Measurements from ENCODE around the gene LRMDA.

DNA sequence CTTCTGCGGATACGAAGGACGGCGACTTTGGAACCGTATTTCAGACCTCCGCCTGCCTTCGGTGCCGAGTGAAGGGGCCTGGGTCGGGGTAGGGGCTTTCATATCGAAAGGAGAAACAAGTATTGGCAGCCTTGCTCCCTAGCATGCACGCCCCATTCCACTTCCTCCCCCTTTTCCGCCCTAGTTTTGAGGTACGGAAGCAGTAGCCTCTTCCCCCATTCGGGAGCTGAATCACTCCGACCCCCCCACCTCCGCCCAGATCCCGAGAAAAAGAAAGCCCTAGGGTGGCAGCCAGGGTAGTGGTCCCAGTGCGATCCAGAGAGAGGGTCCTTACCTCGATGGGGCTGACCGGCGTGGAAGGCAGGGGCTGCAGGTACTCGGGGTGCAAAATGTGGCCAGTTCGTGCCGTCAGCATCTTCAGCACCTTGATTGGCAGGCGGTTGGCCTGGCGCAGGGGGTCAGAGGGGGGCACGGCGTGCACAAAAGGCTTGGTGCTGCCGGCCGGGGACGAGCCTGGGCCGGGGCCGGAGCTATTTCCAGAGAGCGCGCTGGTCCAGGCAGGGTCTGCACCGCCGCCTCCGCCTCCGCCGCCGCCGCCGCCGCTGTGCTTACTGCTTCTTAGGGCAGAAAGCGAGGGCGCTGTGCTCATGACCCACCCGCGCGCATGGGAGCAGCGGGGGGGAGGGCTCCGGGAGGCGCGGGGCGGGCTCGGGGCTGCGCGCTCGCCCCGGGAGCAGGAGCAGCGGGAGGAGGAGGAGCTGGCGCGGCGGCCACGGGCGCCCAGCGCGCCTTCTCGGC lies 30.5 kb upstream of the LRMDA start:
- TF ChIP-seq, protein P1, sequence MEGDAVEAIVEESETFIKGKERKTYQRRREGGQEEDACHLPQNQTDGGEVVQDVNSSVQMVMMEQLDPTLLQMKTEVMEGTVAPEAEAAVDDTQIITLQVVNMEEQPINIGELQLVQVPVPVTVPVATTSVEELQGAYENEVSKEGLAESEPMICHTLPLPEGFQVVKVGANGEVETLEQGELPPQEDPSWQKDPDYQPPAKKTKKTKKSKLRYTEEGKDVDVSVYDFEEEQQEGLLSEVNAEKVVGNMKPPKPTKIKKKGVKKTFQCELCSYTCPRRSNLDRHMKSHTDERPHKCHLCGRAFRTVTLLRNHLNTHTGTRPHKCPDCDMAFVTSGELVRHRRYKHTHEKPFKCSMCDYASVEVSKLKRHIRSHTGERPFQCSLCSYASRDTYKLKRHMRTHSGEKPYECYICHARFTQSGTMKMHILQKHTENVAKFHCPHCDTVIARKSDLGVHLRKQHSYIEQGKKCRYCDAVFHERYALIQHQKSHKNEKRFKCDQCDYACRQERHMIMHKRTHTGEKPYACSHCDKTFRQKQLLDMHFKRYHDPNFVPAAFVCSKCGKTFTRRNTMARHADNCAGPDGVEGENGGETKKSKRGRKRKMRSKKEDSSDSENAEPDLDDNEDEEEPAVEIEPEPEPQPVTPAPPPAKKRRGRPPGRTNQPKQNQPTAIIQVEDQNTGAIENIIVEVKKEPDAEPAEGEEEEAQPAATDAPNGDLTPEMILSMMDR (IDR thresholded peaks at IDR 0.05; ENCODE audit: insufficient read depth, low read length, poor library complexity, severe bottlenecking), result no peak
- no peak for TF ChIP-seq EZH2phosphoT487 (conservative IDR thresholded peaks at IDR 0.05; ENCODE audit: low read length)

Data from SU-DHL-6 (cell line).